ENCODE measurements around the gene HPRT1. TPM values are rescaled to one million over a fixed set of nuclear protein-coding genes. Genes with fewer than 3 reads are reported as not detected.

HPRT1 gene
- total RNA-seq, 1 donor from 2014 or later = 14.5 TPM

- Histone ChIP-seq H3K27me3 (no peaks in the 10 kb centered on the region), H3K27ac (no peak overlapping the region)
- TF ChIP-seq CTCF (IDR thresholded peaks at IDR 0.05) (no peak), POLR2AphosphoS5 (IDR thresholded peaks at IDR 0.05; ENCODE audit: insufficient read depth in 1 of 2, low read depth in 1 of 2) (no peak)
Observed at GRCh38 chrX:134543288-134543687, 83.3 kb downstream of the HPRT1 start.

GRCh38 chrX:134544135-134544512, 84.2 kb downstream of the HPRT1 start:
- no peak for DNase-seq (ENCODE audit: extremely low spot score in 2 of 2)
- TF ChIP-seq CTCF (IDR thresholded peaks at IDR 0.05) (no peak), POLR2A (IDR thresholded peaks at IDR 0.05) (no peak), POLR2AphosphoS5 (IDR thresholded peaks at IDR 0.05; ENCODE audit: insufficient read depth in 1 of 2, low read depth in 1 of 2) (peak in 1 of 2 donors; percentile 13)
- intact Hi-C loops (cut with DNase I) = no loop called here
- Histone ChIP-seq H3K4me3 (no peak overlapping the region), H3K27me3 (no peaks in the 10 kb centered on the region), H3K9me3 (no peaks in the 10 kb centered on the region), H3K4me1 (no peaks in the 10 kb centered on the region), H3K27ac (no peak overlapping the region), H3K36me3 (no peaks in the 10 kb centered on the region)

More at GRCh38 chrX:134543288-134543687, 83.3 kb downstream of the HPRT1 start:
- no peak overlapping the region for H3K4me3 ChIP-seq
- no peaks in the 10 kb centered on the region for H3K4me1 ChIP-seq
- no peaks in the 10 kb centered on the region for H3K9me3 ChIP-seq
- no peaks in the 10 kb centered on the region for H3K36me3 ChIP-seq
- no peak for DNase-seq (ENCODE audit: extremely low spot score in 2 of 2)
- intact Hi-C loops (cut with DNase I) = no loop called here

GRCh38 chrX:134544513-134545151, 84.7 kb downstream of the HPRT1 start:
- Histone ChIP-seq H3K4me1 (no peaks in the 10 kb centered on the region), H3K27ac (peak overlapping the region; percentile 52), H3K9me3 (no peaks in the 10 kb centered on the region), H3K4me3 (peak overlapping the region; percentile 5 to 25), H3K27me3 (no peaks in the 10 kb centered on the region), H3K36me3 (no peaks in the 10 kb centered on the region)
- TF ChIP-seq POLR2AphosphoS5 (IDR thresholded peaks at IDR 0.05; ENCODE audit: insufficient read depth in 1 of 2, low read depth in 1 of 2) = no peak
- DNase-seq (ENCODE audit: extremely low spot score in 2 of 2) = no peak
- intact Hi-C loops (cut with DNase I) = no loop called here

GRCh38 chrX:134545510-134545909, 85.5 kb downstream of the HPRT1 start:
- DNase-seq (ENCODE audit: extremely low spot score in 2 of 2) = no peak
- Histone ChIP-seq H3K4me3 (no peak overlapping the region), H3K4me1 (no peaks in the 10 kb centered on the region), H3K27me3 (no peaks in the 10 kb centered on the region), H3K36me3 (no peaks in the 10 kb centered on the region), H3K27ac (peak overlapping the region; percentile 52), H3K9me3 (no peaks in the 10 kb centered on the region)
- intact Hi-C loops (cut with DNase I) = no loop called here
- TF ChIP-seq CTCF (IDR thresholded peaks at IDR 0.05) = no peak

GRCh38 chrX:134546187-134546586, 86.2 kb downstream of the HPRT1 start:
- peak overlapping the region; percentile 6 for H3K27ac ChIP-seq
- intact Hi-C loops (cut with DNase I) = no loop called here
- DNase-seq (ENCODE audit: extremely low spot score in 2 of 2) = no peak
- H3K9me3 ChIP-seq = no peaks in the 10 kb centered on the region
- no peaks in the 10 kb centered on the region for H3K27me3 ChIP-seq
- no peak for TF ChIP-seq POLR2AphosphoS5 (IDR thresholded peaks at IDR 0.05; ENCODE audit: insufficient read depth in 1 of 2, low read depth in 1 of 2)
- no peak for TF ChIP-seq CTCF (IDR thresholded peaks at IDR 0.05)
- no peak for TF ChIP-seq POLR2A (IDR thresholded peaks at IDR 0.05)
- no peaks in the 10 kb centered on the region for H3K4me1 ChIP-seq
- H3K36me3 ChIP-seq = no peaks in the 10 kb centered on the region
- H3K4me3 ChIP-seq = no peak overlapping the region

Data from vagina (tissue), 2 donors.